Neural cell (in vitro differentiated cells): Measurements from ENCODE around the gene VMP1.
"Not testable (repeated sequence)": the region's sequence is repeated elsewhere in the genome, so short reads cannot be mapped to it uniquely, and the experiment has no call there.

Source experiments
- CTCF ChIP-seq: fragments of 450-650 bp; IDR thresholded peaks from 2 replicates; pipeline ENCODE4 v1.5.1; 2014; ENCODE audit warnings: antibody characterized with exemption, mild to moderate bottlenecking, moderate library complexity; ENCODE audit not compliant: poor library complexity, severe bottlenecking
- EP300 ChIP-seq: fragments of 450-650 bp; conservative IDR thresholded peaks from 2 replicates; pipeline ENCODE4 v1.6.1; 2014; ENCODE audit warnings: antibody characterized with exemption, mild to moderate bottlenecking, moderate library complexity; ENCODE audit not compliant: poor library complexity, severe bottlenecking
- EZH2 ChIP-seq: fragments of 200-600, 300-800 bp; shearing (Covaris generic), sonication (generic); IDR thresholded peaks from 2 replicates; pipeline ENCODE4 v1.6.1; 2014; ENCODE audit warnings: antibody characterized with exemption, low read length, borderline replicate concordance, mild to moderate bottlenecking; ENCODE audit not compliant: insufficient read depth, poor library complexity, severe bottlenecking
- SMC3 ChIP-seq: fragments of 450-650 bp; conservative IDR thresholded peaks from 2 replicates; pipeline ENCODE4 v1.6.1; 2014; ENCODE audit warnings: antibody characterized with exemption, mild to moderate bottlenecking, moderate library complexity; ENCODE audit not compliant: poor library complexity

- TF ChIP-seq CTCF, EP300, SMC3, EZH2: not testable (repeated sequence)
These were observed 85.0 kb downstream of the VMP1 start for GRCh38 chr17:59792458-59792823.
